ENCODE measurements around the gene TUBE1. TPM values are rescaled to one million over a fixed set of nuclear protein-coding genes. Genes with fewer than 3 reads are reported as not detected.
A peak's percentile ranks its signal among the peaks of the same experiment; 100 is the strongest.
"Not testable (repeated sequence)": the region's sequence is repeated elsewhere in the genome, so short reads cannot be mapped to it uniquely, and the experiment has no call there.

Gene TUBE1
- total RNA-seq, 1 experiment from 2014 or later, result 9.5 TPM

DNA sequence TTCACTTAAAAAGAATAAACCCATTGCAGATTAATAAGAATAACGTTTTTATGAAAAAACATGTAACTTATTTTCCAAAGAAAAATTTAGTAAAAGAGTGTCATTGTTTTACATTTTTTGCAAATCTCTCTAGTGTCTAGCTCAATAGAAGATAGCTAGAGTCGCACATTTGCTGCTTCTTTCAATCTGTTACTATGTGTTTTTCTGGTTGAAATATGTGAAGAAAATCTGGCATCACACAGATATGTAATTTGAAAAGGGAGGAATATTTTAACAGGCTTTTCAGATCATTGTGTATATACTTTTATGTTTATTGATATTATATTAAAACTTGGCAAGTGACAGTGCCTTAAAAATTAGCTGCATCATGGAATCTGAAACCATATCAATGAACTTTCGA, 24.3 kb downstream of the TUBE1 start:
- DNase-seq (ENCODE audit: low spot score), result no peak

DNA sequence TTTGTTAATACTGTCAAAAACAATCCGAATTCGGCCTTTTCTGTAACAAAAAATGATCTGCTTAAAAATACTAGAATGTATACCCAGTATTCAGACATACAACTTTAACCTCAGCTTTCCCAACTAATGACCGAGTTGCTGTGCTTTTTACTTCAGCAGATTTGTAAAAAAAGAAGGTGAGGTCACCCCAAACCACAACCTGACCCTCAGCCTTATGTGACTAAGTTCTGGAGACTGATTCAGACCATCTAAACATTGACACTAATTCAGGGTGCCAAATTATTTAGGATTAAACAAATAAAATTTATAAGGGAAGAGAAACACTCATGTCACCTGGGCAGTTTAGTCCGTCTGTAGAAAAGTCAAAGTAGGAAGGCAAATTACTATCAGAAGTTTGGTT, 25.7 kb downstream of the TUBE1 start:
- no peak for DNase-seq (ENCODE audit: low spot score)

DNA sequence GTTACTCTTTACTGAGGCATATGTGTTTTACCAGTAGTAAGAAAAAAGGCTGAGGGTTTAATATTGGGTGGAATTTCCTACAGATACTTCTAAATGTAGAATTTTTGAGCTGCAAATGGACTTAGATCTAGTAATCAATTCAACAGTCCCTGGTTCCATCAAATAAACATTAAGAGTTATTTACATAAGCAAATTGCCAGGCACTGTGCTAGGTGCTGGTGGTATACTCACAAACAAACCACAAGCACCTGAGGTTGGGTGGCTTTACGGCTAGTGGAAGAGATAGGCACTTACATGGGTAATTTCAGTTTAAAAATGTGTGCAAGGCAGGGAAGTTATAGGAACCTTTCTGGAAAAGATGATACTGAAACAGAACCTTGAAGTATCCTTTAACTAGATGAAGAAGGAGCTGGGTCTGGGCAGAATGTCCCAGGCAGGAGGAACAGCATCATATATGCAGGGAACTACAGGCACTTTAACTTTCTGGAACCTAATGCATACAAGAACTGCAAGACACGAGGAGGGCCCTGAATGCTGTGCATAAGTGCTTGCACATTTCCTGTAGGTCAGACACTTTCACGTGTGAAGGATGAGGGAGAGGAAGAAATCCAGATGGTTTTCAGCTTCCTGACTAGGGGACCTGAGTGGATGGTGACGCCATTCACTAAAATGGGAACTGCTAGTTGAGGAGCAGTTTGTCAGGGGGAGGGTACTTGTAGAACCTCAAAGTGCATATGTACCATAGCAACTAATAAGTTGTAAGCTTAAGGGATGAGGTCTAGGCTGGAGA, 28.8 kb downstream of the TUBE1 start:
- DNase-seq (ENCODE audit: low spot score), result no peak

DNA sequence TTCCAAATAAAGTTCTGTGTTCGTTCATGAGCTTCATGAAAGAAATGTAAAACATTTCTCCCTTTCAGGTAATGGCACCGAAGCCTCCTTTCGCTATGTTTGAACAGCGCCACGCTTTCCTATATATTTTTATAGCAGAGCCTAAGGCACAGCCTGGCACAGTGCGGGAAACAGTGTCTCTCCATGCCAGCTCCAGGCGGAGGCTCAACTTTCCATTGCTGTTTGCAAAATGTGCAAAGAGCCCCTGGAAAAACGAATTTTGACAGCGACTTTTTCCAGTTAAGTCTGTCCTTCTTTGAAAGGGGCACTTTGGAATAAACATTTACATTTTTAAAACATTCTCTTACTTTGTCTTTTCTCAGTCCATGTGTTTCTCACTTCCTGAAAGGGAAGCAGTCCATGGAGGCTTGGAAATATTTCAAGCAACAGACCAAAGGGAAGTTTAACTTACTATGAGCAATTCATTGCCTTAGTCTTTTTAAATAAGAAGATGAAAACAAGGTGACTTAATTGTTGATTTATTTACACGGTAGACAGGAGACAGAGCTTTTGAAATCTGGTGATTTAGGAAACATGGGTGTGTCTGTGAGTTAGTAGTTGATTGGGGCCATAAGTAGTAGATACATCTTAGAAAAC, 32.6 kb downstream of the TUBE1 start:
- DNase-seq (ENCODE audit: low spot score), result no peak

DNA sequence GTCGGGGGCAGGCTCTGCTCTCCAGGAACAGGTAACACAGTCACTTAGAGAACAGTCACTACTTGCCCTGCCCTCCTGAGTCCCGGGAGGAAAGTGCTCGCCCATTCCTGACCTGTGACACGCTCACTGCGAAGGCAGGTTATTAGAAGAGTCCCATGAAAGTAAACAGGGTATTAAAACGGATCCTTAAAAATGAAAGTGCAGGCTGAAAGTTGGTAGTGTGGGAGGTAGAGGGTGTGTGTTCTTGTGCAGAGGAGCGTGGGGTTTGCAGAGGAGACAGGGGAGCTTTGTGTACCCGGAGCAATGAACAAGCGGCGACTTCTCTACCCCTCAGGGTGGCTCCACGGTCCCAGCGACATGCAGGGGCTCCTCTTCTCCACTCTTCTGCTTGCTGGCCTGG, 33.3 kb downstream of the TUBE1 start, which contains the start of gene CCN6:
TSS of gene CCN6 (plus strand) at position 104 of the 400 bp plus-strand sequence. CDS start at position 358, 254 bp downstream.
- no peak for DNase-seq (ENCODE audit: low spot score)

DNA sequence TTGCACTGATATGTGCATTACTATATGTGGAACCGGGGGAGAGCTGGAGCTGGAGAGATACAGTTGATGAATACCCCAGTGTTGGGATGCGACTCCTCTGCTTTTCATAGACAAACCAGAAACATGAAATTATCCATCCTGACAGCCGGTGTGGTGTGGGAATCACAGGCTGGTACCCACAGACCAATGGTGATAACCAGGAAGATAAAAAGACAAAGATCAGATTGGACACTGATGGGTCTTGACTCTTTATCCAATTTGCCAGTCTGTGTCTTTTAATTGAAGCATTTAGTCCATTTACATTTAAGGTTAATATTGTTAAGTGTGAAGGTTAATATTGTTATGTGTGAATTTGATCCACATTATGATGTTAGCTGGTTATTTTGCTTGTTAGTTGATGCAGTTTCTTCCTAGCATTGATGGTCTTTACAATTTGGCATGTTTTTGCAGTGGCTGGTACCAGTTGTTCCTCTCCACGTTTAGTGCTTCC, 36.0 kb downstream of the TUBE1 start:
- DNase-seq (ENCODE audit: low spot score), result not testable (repeated sequence)

DNA sequence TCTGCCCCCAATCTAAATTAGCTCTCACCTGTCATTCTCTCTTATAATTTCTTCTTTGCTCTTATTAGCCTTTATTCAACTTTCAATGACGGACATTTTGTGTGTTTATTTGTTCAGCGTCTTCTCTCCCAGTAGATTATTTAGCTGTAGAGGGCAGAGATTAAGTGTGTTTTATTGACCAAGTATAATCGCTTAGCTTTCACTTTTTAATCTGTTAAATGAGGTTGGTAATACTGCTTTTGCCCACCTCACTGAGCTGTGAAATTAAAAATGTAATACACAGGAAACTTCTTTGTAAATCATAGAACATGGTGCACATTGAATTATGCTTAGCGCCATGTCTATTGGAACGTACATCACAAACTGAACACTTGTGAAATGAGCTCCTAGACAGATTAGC, 36.9 kb downstream of the TUBE1 start:
- no peak for DNase-seq (ENCODE audit: low spot score)

DNA sequence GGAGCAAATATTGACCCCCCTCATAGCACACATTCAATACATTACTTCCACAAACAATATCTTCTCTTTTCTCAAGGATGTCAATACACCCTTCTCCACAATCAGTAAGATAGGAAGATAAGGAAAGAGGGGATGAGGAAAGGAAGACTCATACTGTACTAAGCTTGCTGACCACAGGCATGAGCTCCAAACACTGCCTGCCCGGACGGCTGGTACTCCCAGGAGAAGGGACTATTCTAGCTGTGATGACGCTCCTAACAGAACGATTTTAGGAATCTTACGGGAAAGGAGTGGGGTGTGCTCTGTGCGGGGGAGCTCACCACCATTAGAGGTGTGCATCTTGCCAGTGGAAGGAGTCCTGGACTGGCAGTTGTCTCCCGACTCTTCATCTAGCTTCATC, 37.3 kb downstream of the TUBE1 start:
- DNase-seq (ENCODE audit: low spot score), result no peak

DNA sequence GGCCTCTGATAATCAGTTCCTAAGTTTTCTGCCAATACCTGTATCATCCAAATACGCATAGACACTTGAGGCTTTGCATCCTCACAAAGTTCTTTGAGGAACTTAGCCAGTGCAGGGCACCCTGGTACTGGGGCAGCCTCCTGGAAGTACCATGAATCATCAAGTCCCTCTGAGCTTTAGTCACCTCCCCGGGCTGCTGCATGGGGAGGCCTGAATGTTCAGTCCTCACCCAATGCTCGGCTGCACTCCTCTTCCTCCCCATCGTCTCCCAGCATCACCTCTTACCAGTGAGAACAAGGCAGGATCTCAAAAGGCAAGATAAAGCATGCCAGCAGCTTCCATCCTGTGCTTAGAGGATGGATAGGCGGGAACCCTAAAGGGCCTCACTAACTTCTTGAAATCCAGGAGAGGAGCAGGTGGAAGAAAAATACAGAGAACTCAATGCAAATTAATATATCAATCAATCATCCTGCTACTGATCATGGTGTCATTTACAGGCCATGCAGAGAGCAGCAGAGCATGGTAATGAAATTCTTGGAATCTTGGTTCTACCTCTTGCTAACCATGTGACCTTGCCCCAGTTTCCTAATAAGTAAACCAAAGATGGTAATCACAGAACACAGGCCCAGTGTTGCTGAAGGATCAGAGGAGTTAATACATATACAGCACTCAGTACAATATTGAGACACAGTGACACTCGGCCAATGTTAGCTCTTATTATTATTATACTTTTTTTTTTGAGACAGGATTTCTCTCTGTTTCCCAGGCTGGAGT, 38.1 kb downstream of the TUBE1 start:
- no peak for DNase-seq (ENCODE audit: low spot score)

DNA sequence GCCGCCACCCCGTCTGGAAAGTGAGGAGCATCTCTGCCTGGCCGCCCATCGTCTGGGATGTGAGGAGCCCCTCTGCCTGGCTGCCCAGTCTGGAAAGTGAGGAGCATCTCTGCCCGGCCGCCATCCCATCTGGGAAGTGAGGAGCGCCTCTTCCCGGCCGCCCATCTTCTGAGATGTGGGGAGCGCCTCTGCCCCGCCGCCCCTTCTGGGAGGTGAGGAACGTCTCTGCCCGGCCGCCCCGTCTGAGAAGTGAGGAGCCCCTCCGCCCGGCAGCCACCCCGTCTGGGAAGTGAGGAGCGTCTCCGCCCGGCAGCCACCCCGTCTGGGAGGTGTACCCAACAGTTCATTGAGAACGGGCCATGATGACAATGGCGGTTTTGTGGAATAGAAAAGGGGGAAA, 39.8 kb downstream of the TUBE1 start:
- not testable (repeated sequence) for DNase-seq (ENCODE audit: low spot score)

DNA sequence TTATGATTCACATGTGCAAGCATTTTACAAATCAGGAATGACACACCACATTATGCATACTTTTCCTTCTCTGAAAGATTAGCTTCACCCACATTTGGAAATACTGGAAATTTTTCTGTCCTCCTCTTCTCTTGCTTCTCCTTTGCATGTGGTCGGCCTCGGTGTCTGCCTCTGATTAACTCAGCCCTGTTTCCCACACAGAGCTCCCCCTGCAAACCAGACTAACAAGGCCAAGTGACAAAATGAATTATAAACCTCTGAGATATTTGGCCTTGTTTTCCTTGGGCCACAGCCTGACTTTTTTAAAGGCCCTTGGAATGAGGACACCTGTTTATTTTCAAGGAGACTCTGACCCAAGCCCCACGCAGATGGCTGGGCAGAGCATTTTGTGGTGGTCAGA, 42.4 kb downstream of the TUBE1 start:
- no peak for DNase-seq (ENCODE audit: low spot score)

DNA sequence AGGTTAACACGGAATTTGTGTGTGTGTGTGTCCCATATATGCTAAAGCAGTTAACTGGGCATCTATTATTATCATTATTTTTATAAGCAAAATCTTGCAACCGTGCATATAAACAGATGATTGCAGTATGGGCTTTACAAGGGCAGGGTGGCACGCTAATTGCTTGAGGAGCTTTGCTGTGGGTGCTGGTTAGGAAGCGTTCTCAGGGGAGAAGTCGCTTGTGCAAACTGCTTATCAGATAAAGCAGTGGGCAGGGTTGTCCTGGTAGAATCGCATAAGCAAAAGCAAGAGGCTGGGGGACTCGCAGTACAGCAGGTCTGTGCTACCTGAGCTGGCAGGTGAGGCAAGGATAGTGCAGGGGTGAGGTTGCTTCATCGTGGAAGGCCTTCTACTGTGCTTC, 43.1 kb downstream of the TUBE1 start:
- no peak for DNase-seq (ENCODE audit: low spot score)

DNA sequence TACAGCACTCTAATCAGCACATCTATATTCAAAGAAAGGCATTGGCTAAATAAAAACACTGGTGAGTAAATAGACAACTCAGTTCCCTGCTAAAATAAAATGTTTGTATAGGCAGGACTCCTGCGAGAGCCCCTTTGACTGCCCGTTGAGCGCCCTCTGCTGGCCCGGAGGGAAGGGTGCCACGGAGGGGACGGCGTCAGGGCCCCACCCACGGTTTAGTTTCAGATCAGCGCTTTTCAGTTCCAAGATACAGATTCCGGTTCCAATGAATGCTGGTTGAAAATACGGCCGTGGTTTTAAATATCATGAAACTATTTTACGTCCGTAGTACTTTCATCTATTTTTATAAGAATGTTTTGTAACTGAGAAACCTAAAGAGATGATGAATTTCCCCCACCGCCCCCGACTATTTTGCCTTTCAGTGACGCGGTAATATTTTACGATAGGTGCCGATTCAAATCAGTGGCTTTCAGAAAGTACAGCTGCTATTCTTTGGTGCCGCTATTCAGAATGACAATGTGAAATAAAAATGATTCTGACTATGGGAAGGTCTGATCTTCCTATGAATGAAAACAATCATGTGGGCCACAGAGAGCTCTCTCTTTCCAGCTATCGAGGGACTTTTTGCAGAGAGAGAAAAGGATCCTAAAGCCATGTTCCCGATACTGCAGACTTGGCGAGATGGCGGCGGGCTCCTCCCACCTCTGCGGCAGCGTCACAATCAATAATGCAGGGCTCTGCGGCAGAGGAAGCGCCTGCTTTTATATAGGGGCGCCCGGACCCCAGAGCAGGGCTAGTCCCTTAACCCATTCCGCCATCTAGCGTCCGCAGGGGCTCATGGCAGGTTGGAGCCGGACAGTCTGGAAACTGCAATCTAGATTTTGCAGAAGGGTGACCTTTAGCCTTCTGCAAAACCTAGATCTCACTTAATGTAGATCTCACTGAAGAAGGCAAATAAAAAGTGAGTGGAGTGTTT, 44.0 kb downstream of the TUBE1 start:
- peak; percentile 87 for DNase-seq (ENCODE audit: low spot score)

DNA sequence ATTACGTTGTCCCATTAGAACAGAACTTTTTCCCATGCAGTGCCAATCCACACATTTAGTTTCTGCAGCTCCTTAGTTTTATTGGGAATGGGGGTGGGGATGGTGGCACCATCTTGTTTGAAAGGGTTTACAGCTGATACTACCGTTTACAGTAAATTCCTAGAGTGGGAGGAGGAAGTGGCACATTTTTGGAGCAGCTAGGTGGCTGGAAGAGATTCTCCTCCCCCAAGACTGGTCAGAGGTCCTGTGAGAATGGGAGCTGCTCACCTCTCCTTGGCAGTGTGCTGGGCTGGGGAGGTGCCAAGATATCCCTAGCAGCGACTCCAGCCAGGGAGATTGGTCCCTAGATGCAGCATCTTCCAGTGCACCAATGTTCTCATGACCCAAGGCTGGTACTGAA, 45.7 kb downstream of the TUBE1 start:
- no peak for DNase-seq (ENCODE audit: low spot score)

DNA sequence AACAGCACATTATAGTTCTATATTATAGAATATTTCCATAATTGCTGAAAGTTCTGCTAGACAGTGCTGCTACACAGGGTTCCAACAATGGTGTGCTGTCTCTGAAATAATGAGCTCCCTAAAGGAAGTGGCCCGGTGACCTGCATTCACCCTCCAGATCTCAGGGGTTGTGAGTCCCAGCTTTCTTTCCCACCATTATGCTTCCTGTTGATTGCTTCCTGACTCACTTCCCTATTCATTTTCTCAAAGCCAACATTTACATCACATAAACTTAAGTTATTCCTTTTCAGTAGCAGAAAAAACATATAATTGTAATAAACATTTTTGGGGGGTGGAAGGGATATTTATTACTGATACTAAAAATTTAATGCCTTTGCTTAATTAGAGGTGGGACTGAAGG, 46.3 kb downstream of the TUBE1 start:
- DNase-seq (ENCODE audit: low spot score), result no peak

DNA sequence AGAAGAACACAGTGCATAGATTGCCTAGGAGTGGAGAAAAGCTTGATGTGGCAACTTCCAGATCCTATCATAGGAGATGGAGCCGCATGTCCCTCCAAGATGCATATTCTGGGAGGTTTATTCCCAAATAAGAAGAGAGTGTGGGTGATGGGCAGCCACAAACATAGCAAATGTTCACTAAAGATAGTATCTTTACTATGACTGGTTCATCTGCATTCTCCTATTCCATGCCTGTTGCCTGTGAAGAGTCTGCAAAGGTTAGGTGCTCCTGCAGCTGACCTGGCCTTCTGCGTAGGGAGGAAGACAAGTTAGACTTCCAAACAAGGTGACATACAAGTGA, 47.9 kb downstream of the TUBE1 start:
- DNase-seq (ENCODE audit: low spot score), result no peak

DNA sequence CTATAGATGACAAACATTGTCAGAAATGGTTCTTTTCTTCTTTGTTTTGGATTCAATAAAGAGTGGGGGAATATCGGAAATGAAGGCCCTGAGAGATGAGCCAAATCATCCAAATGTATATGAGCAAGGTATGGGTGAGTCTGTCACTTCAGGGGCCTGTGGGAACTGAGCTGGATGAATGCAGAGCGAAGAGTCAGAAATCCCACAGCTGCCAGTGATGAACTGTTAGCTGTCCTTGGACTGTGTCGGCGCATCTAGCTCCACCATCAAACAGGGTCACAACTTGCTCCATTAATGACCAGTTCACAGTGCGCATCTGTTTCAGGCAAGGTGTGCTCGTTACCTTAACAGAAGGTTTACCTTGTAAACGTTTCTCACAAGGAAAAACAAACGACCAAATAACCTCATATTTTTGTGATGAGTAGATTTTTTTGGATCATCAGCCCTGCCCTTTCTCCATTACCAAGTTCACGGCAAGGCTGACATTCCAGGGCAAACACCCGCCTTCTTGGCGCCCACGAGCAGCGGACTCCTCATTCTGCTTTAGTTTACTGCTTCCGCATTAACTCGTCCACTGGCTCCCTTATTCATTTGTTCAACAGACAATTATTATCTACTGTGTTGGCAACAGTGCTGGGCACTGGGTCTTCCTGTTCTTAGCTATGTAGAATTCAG, 48.4 kb downstream of the TUBE1 start:
- DNase-seq (ENCODE audit: low spot score), result no peak

DNA sequence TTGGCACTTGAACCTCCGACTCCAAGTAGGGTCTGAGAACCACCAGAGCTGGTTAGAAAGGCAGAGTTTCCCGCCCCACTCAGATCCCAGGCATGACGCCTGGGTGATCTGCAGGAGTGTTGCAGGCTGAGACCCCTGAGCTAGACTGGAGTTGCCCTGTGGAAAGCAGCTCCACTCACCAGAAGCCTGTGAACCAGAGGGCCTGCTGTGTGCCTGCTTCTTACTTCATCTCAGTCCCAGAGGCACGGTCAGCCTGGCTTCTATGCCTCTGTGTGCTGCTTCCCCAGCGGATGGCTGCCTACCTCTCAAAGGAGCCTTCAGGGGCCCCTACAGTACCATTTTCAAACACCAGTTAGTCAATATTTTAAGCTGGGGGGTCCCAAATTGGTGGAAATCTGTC, 49.0 kb downstream of the TUBE1 start:
- no peak for DNase-seq (ENCODE audit: low spot score)

DNA sequence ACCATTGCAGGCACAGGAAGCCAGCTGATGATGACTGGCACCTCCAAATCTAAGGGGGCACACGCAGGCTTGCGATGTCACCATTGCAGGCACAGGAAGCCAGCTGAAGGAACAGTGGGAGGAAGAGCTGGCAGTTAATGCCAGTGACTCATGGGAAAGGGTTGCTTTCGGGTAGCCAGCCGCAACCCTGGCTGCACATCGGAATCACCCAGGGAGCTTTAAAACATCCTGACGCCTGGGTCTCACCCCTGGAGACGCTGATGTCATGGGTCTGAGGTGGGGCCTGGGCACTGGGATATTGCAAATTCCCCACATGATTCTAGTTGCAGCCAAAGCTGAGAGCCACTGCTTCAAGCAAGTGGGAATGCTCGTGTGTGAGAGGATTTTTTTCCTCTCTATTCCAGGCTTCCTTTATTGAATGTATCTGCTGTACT, 49.5 kb downstream of the TUBE1 start:
- no peak for DNase-seq (ENCODE audit: low spot score)

DNA sequence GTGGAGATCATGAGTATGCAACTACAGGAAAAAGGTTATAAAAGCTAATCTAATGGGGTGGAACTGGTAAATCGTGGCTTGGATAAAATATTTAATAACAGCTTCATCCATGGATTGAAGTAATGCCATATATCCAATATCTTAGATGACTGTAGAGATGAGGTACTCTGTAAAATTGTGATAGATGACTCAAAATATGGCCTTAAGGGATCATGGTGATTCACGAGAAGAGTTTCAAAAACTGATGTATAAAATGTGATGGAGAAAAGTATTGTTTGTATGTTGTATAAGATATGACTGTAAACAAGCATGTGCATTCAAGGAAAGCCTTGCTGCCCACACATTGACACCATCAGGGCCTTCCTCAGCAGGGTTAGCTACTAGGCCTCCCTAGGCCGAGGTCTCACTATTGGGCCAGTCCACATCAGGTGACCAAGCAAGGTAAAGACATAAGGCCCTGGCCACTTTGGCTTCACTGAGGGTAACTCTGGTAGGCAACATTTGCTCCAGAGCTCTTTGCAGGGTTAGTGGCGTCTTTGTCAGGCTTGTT, 51.1 kb downstream of the TUBE1 start:
- no peak for DNase-seq (ENCODE audit: low spot score)

Data from HT-29 (cell line).